ENCODE data around the gene UBQLN4.

The UBQLN4 gene

GRCh38 chr1:156014829-156015228, 38.8 kb downstream of the UBQLN4 start:
- no peak for DNase-seq (ENCODE audit: low spot score)

GRCh38 chr1:156012051-156012817, 41.4 kb downstream of the UBQLN4 start:
- no peak for DNase-seq (ENCODE audit: low spot score)

- no peak for DNase-seq (ENCODE audit: low spot score)
These were observed 44.2 kb downstream of the UBQLN4 start for GRCh38 chr1:156009404-156009803.

DNA sequence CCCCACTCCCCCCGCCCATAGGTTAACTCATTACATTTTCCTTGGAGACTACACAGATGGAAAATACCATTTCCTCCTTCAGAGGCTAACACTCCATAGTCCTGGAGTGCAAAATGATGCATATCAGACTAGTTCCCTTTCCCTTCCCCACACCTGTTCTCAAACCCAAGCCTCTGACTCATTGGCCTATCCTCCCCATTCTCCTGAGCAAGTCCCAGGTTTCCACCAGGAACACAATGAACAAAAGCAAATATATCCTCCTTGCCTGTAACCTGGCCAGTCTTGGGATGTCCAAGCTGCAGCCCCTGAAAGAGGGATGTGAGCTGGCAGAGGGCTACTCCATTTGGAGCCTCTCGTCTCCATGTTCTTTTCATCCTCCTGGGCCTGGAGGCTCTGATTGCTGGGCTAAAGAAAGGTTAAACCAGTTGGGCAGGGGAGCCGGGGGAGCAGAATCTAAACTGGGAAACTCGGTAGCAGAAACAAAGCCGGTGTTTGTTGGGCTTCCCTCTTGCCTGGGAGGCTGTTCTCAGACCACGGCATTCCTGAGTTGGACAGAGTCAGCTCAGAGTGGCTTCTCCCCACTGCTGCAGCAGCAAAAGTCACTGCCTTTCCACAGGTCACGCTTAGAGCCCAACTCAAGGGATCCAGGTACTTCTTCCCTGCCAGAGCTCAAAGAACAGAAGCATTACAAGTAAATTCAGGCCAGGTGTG, 46.8 kb downstream of the UBQLN4 start:
- no peak for DNase-seq (ENCODE audit: low spot score)

DNA sequence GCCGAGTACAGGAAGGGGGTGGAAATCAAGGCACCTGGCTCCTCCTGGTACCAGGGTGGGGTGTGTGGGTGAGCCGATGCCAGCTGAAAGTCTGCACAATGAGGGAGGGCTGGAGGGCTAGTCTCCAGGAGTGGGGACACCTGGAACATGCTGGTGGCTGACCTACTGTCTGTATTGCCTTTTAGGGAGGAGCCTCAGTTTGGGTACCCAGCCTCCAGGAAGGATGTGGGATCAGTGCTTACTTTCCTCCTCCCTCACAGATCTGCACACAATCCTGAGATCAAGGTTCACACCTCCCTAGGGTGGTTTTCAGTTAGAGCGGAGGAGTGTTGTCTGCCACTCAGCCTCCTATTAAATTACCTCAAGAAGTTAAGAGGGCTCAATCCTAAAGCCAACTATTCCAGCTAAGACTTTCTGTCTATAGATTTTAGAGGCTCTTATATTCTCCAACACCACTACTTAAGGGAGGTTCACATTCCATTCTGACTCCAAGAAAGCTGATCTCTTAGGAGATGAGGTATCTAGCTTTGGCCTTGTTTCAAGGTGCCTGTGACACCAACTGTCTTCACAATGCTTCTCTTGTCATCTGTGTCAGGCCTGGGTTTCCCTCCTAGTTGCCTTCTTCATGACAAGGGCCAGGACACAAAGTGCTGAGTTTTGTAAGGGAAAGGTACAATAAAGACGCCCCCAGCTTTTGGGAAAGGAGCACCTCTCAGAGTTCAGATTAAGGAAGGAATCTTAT, 48.6 kb downstream of the UBQLN4 start:
- DNase-seq (ENCODE audit: low spot score): no peak

DNA sequence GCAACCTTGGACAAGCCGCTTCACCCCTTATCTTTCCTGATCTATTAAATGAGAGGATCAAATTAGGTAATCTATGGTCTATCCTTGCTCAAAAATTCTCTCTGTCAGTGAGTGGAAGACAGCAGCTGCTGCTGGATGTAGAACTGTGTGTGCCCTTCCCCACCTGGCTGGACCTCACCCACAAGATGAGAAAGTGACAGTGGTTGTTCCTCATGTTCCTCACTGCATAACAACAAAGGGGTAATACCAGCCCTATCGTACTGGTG, 49.7 kb downstream of the UBQLN4 start:
- no peak for DNase-seq (ENCODE audit: low spot score)

GRCh38 chr1:156002188-156002911, 51.2 kb downstream of the UBQLN4 start:
- DNase-seq (ENCODE audit: low spot score): no peak

DNA sequence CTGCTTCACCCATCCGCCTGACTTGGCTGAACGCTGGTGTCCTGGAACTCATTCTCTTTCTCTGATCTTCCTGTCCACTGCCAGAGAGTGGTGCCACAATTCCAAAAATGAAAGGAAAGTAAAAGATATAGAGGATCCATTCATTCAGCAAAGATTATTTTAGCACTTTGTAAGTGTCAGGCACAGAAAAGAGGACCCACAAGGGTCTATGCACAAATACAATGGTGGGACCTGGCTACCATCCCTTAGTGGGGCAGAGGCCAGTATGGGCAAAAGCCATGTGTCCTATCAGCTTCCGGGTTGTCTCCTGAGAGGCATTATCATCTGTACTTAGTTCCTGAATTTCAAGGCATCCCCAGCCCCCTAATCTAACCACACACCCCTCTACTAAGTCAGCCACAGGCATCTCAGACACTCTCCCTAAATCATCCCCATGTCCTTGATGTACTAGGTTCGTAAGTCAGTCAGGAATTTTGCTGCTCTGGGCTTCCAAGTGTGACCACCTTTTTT, 51.9 kb downstream of the UBQLN4 start:
- DNase-seq (ENCODE audit: low spot score): no peak

GRCh38 chr1:156001021-156001661, 52.5 kb downstream of the UBQLN4 start:
- DNase-seq (ENCODE audit: low spot score): no peak

DNA sequence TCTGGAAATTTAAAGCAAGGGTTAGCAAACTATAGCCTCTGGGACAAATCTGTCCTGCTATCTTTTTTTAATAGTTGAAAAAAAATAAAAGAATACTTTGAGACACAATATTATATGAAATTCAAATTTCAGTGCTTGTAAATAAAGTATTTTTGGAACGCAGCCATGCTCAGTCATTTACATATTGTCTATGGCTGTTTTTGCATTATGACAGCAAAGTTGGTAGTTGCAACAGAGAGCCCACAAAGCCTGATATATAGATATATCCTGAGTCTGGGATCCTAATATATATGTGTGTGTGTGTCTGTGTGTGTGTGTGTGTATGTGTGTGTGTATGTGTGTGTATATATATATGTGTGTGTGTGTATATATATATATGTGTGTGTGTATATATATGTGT, 53.6 kb downstream of the UBQLN4 start:
- DNase-seq (ENCODE audit: low spot score): no peak

GRCh38 chr1:155996166-155996565, 57.4 kb downstream of the UBQLN4 start:
- no peak for DNase-seq (ENCODE audit: low spot score)

DNA sequence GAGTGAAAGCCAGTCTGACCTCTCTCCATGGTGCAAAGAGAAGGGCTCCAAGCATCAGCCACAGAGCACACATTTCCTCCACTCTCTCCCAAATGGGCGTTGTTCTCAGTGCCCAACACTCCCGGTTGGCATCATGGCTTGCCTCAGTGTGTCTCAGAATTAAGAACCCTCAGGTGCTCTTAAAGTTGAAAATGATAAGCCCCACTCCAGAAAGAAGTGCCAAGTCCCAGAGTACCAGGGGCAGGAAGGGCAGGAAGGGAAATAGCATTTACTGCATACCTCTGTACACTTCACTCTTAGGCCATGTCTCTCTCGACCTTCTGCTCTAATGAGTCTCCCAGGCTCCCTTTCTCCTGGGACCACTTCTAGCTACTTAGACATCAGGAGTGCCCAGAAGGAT, 60.0 kb downstream of the UBQLN4 start:
- DNase-seq (ENCODE audit: low spot score): no peak

- no peak for DNase-seq (ENCODE audit: low spot score)
These were observed 63.4 kb downstream of the UBQLN4 start for GRCh38 chr1:155990005-155990739.

DNA sequence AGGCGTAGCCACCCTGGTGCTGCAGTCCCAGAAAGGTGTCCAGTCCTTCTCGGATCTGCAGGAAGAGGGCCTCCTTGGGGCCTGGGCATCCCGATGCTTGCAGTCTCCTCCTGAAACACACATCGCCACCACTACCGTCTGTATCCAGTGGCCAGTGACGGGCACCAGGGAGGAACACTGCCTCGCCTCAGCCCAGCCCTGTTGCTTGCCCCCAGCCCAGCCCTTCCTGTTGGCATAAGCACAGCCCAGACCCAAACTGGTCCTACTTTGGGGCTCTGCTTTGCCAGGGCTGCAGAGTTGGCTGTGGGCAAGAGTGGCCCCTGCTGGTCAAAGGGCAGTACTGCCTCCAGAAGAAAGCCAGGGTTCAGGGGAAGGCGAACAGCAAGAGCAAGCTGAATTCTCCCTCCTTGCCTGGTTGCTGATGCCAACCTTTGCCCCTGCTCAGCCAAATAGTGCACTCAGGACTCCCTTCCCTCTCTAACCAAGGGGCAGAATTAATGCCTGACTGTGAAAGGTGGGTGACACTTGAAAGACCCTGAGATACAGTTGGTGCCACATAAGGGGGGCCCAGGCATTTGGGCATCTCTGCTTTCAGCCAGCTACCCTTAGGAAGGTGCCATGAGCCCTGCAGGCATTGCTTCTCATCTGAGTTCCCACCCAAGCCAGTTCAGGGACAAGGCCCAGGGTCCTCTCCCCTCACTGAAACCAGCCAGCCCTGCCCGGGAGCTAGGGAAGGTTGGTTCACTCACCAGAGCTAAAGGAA, 64.2 kb downstream of the UBQLN4 start:
- DNase-seq (ENCODE audit: low spot score): peak; percentile 85

Measured in left forelimb (tissue), 1 donor.